ENCODE measurements around the gene KRT4. TPM values are rescaled to one million over a fixed set of nuclear protein-coding genes. Genes with fewer than 3 reads are reported as not detected.
"Not testable (repeated sequence)": the region's sequence is repeated elsewhere in the genome, so short reads cannot be mapped to it uniquely, and the experiment has no call there.

Gene KRT4
- polyA plus RNA-seq, 6 donors from 2014 or later = not detected

GRCh38 chr12:52769946-52770345, 44.0 kb downstream of the KRT4 start:
- H3K27ac Mint-ChIP-seq = no peak overlapping the region
- peaks cover 12 to 51% (median 18%) of the 10 kb centered on the region in 3 donors for H3K27me3 Mint-ChIP-seq
- H3K4me1 Mint-ChIP-seq = no peaks in the 10 kb centered on the region
- ATAC-seq (ENCODE audit: low read depth in 2 of 2) = no peak
- no peaks in the 10 kb centered on the region for H3K36me3 Mint-ChIP-seq
- DNase-seq = no peak
- H3K9me3 Mint-ChIP-seq = peaks cover 0 to 4% (median 0%) of the 10 kb centered on the region in 7 donors
- H3K4me3 Mint-ChIP-seq = peak overlapping the region in 1 of 8 donors; percentile 16

- Mint-ChIP-seq H3K27me3 (peaks cover 12 to 51% (median 21%) of the 10 kb centered on the region in 3 donors), H3K9me3 (peaks cover 0 to 4% (median 0%) of the 10 kb centered on the region in 7 donors), H3K27ac (no peak overlapping the region), H3K4me1 (no peaks in the 10 kb centered on the region), H3K36me3 (no peaks in the 10 kb centered on the region), H3K4me3 (no peak overlapping the region)
- DNase-seq = no peak
- ATAC-seq (ENCODE audit: low read depth in 2 of 2) = no peak
Measured at GRCh38 chr12:52769354-52769753, 44.6 kb downstream of the KRT4 start.

GRCh38 chr12:52768479-52769200, 45.3 kb downstream of the KRT4 start:
- Mint-ChIP-seq H3K27ac (peak overlapping the region in 1 of 6 donors; percentile 57), H3K9me3 (peaks cover 0 to 4% (median 0%) of the 10 kb centered on the region in 7 donors)

DNA sequence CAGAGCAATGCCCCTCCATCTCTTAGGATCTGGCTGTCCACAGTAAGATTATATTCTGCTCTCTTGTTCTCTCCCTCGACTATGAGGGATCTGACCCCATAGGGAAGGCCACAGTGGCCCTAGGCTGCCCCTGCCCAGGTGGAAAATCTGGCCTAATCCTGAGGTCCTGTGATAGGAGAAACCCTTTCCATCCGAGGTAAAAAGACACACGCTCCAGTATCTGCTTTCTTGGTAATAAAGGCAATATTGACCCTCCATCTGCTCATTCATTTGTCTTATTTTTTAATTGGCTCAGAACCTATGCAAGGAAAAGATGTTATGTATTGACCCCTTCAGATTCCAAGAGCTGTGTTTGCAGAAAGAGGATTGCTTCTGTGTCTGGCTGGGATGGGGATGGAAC, 46.5 kb downstream of the KRT4 start:
- Mint-ChIP-seq H3K4me1 (no peaks in the 10 kb centered on the region), H3K27me3 (peaks cover 12 to 51% (median 16%) of the 10 kb centered on the region in 3 donors), H3K9me3 (peaks cover 0 to 12% (median 5%) of the 10 kb centered on the region in 7 donors), H3K36me3 (no peaks in the 10 kb centered on the region), H3K4me3 (no peak overlapping the region), H3K27ac (no peak overlapping the region)
- ATAC-seq (ENCODE audit: low read depth in 2 of 2) (no peak), DNase-seq (no peak)

More at GRCh38 chr12:52768479-52769200, 45.3 kb downstream of the KRT4 start:
- Mint-ChIP-seq H3K4me1 (no peaks in the 10 kb centered on the region), H3K36me3 (no peaks in the 10 kb centered on the region), H3K27me3 (peaks cover 12 to 51% (median 21%) of the 10 kb centered on the region in 3 donors), H3K4me3 (no peak overlapping the region)
- ATAC-seq (ENCODE audit: low read depth in 2 of 2) = no peak
- DNase-seq = no peak

- DNase-seq = no peak
- no peak overlapping the region for H3K27ac Mint-ChIP-seq
Measured at GRCh38 chr12:52767020-52767379, 46.9 kb downstream of the KRT4 start.

DNA sequence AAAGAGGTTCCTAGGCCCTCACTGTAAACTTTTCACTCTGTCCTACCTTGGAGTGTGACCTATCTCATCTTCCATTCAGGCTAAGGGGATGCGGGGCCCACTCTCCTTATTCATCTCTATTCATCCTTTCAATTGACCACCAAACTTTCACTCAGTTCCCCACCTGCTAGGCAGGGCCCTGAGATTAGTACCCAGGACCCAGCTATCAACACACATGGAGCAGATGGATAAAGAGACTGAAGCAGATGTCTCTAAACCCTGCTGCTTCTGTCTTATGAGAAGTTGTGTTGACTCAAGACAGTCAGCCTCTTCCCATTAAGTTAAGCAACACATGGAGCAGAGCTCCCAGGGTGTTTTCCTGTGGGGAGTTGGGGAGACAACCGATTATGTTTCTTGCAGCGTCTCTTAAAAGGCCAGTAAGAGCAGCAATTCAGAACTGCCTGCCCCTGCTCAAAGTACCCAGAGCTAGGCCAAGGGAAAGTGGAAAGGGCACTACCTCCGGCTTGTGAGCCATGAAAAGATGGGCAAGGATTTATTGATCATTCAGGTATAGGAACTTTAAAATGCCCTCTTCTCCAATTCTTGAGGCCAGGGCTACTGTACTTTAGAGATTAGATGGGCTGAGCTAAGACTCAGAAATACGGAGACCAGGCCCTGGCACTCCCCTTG, 47.4 kb downstream of the KRT4 start:
- peaks cover 12 to 44% (median 16%) of the 10 kb centered on the region in 3 donors for H3K27me3 Mint-ChIP-seq
- ATAC-seq (ENCODE audit: low read depth in 2 of 2) (no peak), DNase-seq (no peak)
- H3K4me3 Mint-ChIP-seq = no peak overlapping the region
- peaks cover 0 to 20% (median 8%) of the 10 kb centered on the region in 7 donors for H3K9me3 Mint-ChIP-seq
- no peaks in the 10 kb centered on the region for H3K36me3 Mint-ChIP-seq
- H3K4me1 Mint-ChIP-seq = no peaks in the 10 kb centered on the region
- H3K27ac Mint-ChIP-seq = no peak overlapping the region

More at GRCh38 chr12:52767020-52767379, 46.9 kb downstream of the KRT4 start:
- Mint-ChIP-seq H3K4me1 (no peaks in the 10 kb centered on the region), H3K36me3 (no peaks in the 10 kb centered on the region), H3K27me3 (peaks cover 12 to 50% (median 16%) of the 10 kb centered on the region in 3 donors), H3K4me3 (no peak overlapping the region), H3K9me3 (peaks cover 0 to 16% (median 7%) of the 10 kb centered on the region in 7 donors)
- ATAC-seq (ENCODE audit: low read depth in 2 of 2) = no peak

GRCh38 chr12:52765702-52766101, 48.2 kb downstream of the KRT4 start:
- H3K27me3 Mint-ChIP-seq = peaks cover 7 to 37% (median 9%) of the 10 kb centered on the region in 3 donors
- peaks cover 3 to 28% (median 16%) of the 10 kb centered on the region in 7 donors for H3K9me3 Mint-ChIP-seq
- H3K36me3 Mint-ChIP-seq = no peaks in the 10 kb centered on the region
- H3K27ac Mint-ChIP-seq = no peak overlapping the region
- no peak overlapping the region for H3K4me3 Mint-ChIP-seq
- ATAC-seq (ENCODE audit: low read depth in 2 of 2) (no peak), DNase-seq (no peak)
- H3K4me1 Mint-ChIP-seq = no peaks in the 10 kb centered on the region

DNA sequence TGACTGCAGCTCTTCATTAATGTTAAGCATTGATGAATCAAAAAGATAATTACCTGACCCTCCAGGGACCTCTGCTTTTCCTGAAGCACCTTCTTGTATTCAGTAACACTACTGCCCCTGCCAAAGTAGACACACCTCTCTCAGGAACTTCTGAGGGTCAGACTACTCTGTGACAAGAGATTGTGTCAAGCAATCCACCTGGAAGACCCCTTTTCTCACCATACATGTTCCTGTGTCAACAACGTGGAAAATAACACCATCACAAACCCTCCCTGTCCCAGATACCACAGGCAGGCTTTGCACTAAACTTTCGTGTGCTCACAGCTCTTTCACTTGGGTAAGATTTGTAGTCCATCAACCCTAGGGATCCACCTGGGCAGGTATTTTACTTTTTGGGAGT, 49.9 kb downstream of the KRT4 start:
- H3K27me3 Mint-ChIP-seq = peaks cover 7 to 24% (median 14%) of the 10 kb centered on the region in 3 donors
- no peak for DNase-seq
- no peaks in the 10 kb centered on the region for H3K4me1 Mint-ChIP-seq

GRCh38 chr12:52763036-52763659, 50.8 kb downstream of the KRT4 start:
- Mint-ChIP-seq H3K27ac (no peak overlapping the region), H3K9me3 (peaks cover 3 to 48% (median 25%) of the 10 kb centered on the region in 7 donors), H3K27me3 (peaks cover 7 to 23% (median 18%) of the 10 kb centered on the region in 3 donors), H3K4me1 (no peaks in the 10 kb centered on the region), H3K36me3 (no peaks in the 10 kb centered on the region), H3K4me3 (no peak overlapping the region)
- DNase-seq (no peak), ATAC-seq (ENCODE audit: low read depth in 2 of 2) (no peak)

More for the DNA sequence above, 49.9 kb downstream of the KRT4 start:
- Mint-ChIP-seq H3K9me3 (peaks cover 3 to 43% (median 25%) of the 10 kb centered on the region in 7 donors), H3K4me3 (no peak overlapping the region), H3K27ac (no peak overlapping the region), H3K36me3 (no peaks in the 10 kb centered on the region)
- ATAC-seq (ENCODE audit: low read depth in 2 of 2) = no peak

DNA sequence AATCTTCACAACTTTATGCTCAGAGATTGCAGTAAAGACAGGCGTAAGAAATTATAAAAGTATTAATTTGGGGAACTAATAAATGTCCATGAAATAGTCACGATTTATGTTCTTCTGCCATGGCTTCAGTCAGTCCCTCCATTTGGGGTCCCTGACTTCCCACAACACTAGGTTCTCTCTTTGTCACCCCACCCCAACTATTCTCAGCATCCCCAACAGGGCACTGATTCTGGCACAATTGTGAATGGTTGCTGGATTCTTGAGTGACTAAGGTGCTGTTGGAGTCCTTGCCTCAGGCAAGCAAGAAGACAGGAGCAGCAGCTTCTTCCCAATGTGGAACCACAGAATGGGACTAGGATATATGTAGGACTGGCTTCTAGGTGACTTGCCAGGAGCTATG, 52.1 kb downstream of the KRT4 start:
- peaks cover 3 to 48% (median 25%) of the 10 kb centered on the region in 7 donors for H3K9me3 Mint-ChIP-seq
- H3K36me3 Mint-ChIP-seq = no peaks in the 10 kb centered on the region
- no peak for ATAC-seq (ENCODE audit: low read depth in 2 of 2)
- H3K4me1 Mint-ChIP-seq = no peaks in the 10 kb centered on the region
- no peak overlapping the region for H3K4me3 Mint-ChIP-seq
- DNase-seq = no peak
- no peak overlapping the region for H3K27ac Mint-ChIP-seq
- peaks cover 7 to 18% (median 11%) of the 10 kb centered on the region in 3 donors for H3K27me3 Mint-ChIP-seq

- not testable (repeated sequence) for DNase-seq; ATAC-seq (ENCODE audit: low read depth in 2 of 2); H3K4me1 Mint-ChIP-seq; H3K27ac Mint-ChIP-seq; H3K4me3 Mint-ChIP-seq; H3K36me3 Mint-ChIP-seq
- Mint-ChIP-seq H3K27me3 (peaks cover 3 to 14% (median 6%) of the 10 kb centered on the region in 3 donors), H3K9me3 (peaks cover 3 to 48% (median 25%) of the 10 kb centered on the region in 7 donors)
Measured at GRCh38 chr12:52761218-52761617, 52.7 kb downstream of the KRT4 start.

GRCh38 chr12:52760623-52761022, 53.3 kb downstream of the KRT4 start:
- Mint-ChIP-seq H3K36me3 (no peaks in the 10 kb centered on the region), H3K27me3 (peaks cover 0 to 12% (median under 1%) of the 10 kb centered on the region in 3 donors), H3K4me1 (no peaks in the 10 kb centered on the region), H3K9me3 (peaks cover 3 to 48% (median 25%) of the 10 kb centered on the region in 7 donors), H3K27ac (no peak overlapping the region), H3K4me3 (no peak overlapping the region)
- DNase-seq = no peak
- ATAC-seq (ENCODE audit: low read depth in 2 of 2) = no peak

DNA sequence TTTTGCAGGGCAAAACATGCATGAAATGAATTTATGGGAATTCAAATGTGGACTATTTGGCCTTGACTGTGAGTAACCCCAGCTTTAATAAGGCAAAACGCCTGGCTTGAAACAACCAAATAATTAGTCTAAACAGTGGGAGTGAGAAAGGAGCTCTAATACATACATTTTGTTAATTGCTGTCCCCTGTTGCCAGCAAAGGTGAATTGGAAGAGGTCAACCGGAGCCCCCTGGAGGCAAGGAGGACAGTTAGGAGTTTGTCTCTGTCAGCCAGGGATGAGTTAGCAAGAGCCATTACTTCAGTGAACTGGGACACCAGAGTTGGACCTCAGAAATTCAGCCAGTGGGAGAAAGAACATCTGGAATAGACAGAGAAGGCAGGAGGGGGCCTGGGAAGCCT, 54.2 kb downstream of the KRT4 start:
- Mint-ChIP-seq H3K4me3 (peak overlapping the region in 1 of 8 donors; percentile 3), H3K27ac (no peak overlapping the region), H3K27me3 (peaks cover 0 to 10% (median 8%) of the 10 kb centered on the region in 3 donors), H3K4me1 (no peaks in the 10 kb centered on the region), H3K9me3 (peaks cover 3 to 48% (median 25%) of the 10 kb centered on the region in 7 donors), H3K36me3 (no peaks in the 10 kb centered on the region)
- DNase-seq (no peak), ATAC-seq (ENCODE audit: low read depth in 2 of 2) (no peak)
